Lower leg skin (tissue), 4 donors: ENCODE data around the gene SELENOI. TPM values are rescaled to one million over a fixed set of nuclear protein-coding genes. Genes with fewer than 3 reads are reported as not detected.
"Not testable (repeated sequence)": the region's sequence is repeated elsewhere in the genome, so short reads cannot be mapped to it uniquely, and the experiment has no call there.

ENCODE experiments used
- DNase-seq, 2 donors: peaks; one replicate each; pipeline ENCODE4 v3.0.0-alpha.2; 2019; ENCODE audit warnings: low spot score in 2 of 2
- H3K4me3 ChIP-seq: fragments of 200-600 bp; sonication (generic); 2 replicates; pipeline ENCODE4 v1.5.1; 2017; ENCODE audit warnings: mild to moderate bottlenecking, low read depth; ENCODE audit not compliant: poor library complexity, severe bottlenecking
- POLR2A ChIP-seq, 2 donors: fragments of 450-650 bp; IDR thresholded peaks; one replicate each; pipeline ENCODE4 v1.6.1; 2016 to 2017; ENCODE audit warnings: antibody characterized with exemption in 2 of 2, mild to moderate bottlenecking in 1 of 2, moderate library complexity in 1 of 2
- WGBS, 2 donors: methylation state at CpG; one replicate each; pipeline ENCODE4 v1.1.5; 2018; 5-methylcytosine and 5-hydroxymethylcytosine counted together
- intact Hi-C: fragments of 100-400 bp; cut with DNase I; formaldehyde crosslinking; loops from one replicate; pipeline ENCODE4 v1.15.0; 2023; ENCODE audit warnings: low total_unique reads
- total RNA-seq, 4 donors: library from RNA; depleted of rRNA; stranded (reverse); fragments of >200 nt; gene quantifications; one replicate each; pipeline ENCODE4 v1.1.0, GENCODE V29; 2016
- TF ChIP-seq, protein P1 (sequence below), 3 donors: fragments of 450-650 bp; IDR thresholded peaks; one replicate each; pipeline ENCODE4 v1.5.1; 2016; ENCODE audit warnings: antibody characterized with exemption in 3 of 3, mild to moderate bottlenecking in 3 of 3, moderate library complexity in 2 of 3

The SELENOI gene
- total RNA-seq, 4 donors from 2014 or later = 24.7 to 34.3 (median 29.2) TPM

DNA sequence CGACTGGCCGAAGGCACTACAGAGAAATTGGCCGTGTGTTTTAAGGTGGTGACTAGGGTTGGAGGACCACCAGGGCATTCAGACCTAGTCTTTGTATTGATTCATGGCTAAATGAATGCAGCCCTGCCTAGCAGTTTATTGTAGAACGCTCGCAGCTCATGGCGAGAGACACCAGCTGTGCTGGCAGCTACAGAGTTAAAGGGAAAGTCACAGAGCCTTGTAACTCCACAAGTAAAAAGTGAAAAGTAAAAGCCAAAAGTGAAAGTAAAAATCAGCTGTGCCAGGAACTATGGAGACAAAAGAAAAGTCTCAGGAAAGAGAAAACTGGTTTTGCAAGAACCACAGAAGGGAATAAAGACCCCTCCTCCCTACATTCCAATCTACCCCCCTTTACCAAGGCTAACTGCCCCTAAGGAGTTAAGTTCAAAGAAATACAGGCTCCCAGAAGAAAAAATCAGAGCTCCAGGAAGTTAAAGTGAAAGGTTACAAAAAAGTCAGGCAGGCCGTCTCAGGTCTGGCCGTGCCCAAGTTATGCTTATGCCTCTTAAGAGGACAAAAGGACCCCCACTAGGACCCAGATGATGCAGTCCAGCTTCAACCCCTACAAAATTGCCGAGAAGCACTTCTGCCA lies 46.4 kb upstream of the SELENOI start:
- no peak for DNase-seq
- peak overlapping the region; percentile 16 for H3K4me3 ChIP-seq
- WGBS, 2 donors = 1% methylated on average over 9 of the region's 9 CpGs
- intact Hi-C loops = no loop called here
- TF ChIP-seq POLR2A (IDR thresholded peaks at IDR 0.05) = no peak
- TF ChIP-seq, protein P1, sequence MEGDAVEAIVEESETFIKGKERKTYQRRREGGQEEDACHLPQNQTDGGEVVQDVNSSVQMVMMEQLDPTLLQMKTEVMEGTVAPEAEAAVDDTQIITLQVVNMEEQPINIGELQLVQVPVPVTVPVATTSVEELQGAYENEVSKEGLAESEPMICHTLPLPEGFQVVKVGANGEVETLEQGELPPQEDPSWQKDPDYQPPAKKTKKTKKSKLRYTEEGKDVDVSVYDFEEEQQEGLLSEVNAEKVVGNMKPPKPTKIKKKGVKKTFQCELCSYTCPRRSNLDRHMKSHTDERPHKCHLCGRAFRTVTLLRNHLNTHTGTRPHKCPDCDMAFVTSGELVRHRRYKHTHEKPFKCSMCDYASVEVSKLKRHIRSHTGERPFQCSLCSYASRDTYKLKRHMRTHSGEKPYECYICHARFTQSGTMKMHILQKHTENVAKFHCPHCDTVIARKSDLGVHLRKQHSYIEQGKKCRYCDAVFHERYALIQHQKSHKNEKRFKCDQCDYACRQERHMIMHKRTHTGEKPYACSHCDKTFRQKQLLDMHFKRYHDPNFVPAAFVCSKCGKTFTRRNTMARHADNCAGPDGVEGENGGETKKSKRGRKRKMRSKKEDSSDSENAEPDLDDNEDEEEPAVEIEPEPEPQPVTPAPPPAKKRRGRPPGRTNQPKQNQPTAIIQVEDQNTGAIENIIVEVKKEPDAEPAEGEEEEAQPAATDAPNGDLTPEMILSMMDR (IDR thresholded peaks at IDR 0.05) = no peak

DNA sequence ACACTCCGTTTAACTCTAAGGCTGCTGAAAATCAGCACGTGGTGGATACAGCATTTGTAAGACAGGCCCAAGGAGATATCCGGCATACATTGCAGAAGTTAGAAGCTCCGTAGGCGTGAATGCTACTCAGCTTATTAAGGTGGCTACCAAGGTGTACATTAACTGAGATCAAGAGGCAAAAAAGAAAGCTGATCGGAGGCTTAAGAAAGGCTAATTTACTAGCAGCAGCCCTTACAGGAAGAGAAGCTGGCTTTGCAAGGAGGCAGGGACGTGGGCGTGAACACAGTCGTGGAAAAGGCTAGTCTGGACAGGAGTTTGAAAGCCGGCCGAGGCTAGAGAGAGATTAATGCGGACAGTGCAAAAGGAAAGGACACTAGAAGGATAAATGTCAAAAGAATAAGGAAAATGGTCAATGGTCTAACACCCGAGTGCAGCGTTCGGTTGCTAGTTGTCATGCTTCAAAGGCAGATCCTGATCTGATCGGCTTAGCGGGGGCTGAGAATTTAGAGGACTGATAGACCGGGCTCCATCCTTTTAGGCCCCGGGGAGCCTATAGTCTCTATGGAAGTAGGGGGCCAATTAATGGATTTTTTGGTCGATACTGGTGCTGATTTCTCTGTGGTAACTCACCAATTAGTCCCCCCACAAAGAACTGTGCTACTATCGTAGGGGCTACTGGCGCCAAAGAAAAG lies 45.6 kb upstream of the SELENOI start:
- WGBS, 2 donors = 24 to 29% methylated on average over 22 of the region's 22 CpGs
- intact Hi-C loops = no loop called here
- DNase-seq = no peak
- no peak for TF ChIP-seq POLR2A (IDR thresholded peaks at IDR 0.05)
- TF ChIP-seq, protein P1 (IDR thresholded peaks at IDR 0.05) = no peak
- no peak overlapping the region for H3K4me3 ChIP-seq

DNA sequence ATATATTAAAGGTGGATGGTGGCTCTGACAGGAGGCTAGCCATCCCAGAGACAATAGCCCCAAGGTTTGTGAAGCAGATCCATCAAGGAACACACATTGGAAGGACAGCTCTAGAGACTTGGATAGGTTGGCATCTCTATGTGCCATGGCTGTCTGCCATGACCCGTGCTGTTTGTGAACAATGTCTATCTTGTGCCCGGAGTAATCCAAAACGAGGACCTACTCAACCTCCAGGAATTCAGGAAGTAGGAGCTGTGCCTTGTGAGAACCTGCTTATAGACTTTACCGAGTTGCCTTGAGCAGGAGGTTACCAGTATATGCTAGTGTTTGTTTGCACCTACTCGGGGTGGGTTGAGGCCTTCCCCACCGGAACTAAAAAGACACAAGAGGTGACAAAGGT lies 43.1 kb upstream of the SELENOI start:
- H3K4me3 ChIP-seq = no peak overlapping the region
- DNase-seq = peak in 1 of 2 donors; percentile 60
- intact Hi-C loops = no loop called here
- no peak for TF ChIP-seq POLR2A (IDR thresholded peaks at IDR 0.05)
- TF ChIP-seq, protein P1 (IDR thresholded peaks at IDR 0.05) = no peak
- 50% methylated on average over 6 of the region's 6 CpGs for WGBS, 2 donors

DNA sequence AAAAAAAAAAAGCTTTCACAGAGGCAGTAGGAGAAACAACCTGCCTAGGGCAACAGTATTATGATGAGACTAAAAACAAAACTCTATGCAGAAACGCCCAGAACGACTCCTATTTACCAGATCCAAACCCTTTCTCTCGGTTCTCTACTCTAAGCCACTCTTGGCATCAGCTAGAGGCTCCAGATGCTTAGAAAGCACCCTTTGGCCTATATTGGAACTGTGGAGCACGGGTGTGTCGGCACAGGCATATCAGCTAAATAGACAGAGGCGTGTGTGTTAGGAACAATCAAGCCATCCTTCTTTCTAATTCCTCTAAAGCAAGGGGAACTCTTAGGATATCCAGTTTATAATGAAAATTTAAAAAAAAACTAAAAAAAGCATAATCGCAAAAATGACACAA lies 40.8 kb upstream of the SELENOI start:
- H3K4me3 ChIP-seq, DNase-seq, intact Hi-C loops: not testable (repeated sequence)
- WGBS, 2 donors = 35 to 43% methylated on average over 7 of the region's 7 CpGs

DNA sequence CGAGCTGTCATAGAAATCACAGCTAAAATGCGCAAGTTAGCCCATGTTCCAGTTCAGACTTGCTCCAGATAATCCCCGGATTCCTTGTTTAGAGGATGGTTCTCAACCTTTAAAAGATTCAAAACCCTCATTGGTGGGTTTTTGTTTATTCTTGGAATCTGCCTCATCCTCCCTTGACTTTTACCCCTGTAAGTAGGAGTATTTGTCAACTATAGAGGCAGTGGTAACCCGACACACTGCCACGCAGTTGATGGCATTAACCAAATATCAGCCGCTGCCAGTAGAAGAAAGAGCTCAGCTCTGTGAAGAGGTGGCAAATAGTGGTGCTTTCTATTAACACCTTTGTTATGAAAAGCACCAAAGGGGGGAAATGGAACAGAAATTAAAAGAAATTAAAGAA lies 40.4 kb upstream of the SELENOI start:
- no peak for DNase-seq
- TF ChIP-seq, protein P1 (IDR thresholded peaks at IDR 0.05) = no peak
- H3K4me3 ChIP-seq = no peak overlapping the region
- intact Hi-C loops = no loop called here
- 47 to 61% methylated on average over 6 of the region's 6 CpGs for WGBS, 2 donors

DNA sequence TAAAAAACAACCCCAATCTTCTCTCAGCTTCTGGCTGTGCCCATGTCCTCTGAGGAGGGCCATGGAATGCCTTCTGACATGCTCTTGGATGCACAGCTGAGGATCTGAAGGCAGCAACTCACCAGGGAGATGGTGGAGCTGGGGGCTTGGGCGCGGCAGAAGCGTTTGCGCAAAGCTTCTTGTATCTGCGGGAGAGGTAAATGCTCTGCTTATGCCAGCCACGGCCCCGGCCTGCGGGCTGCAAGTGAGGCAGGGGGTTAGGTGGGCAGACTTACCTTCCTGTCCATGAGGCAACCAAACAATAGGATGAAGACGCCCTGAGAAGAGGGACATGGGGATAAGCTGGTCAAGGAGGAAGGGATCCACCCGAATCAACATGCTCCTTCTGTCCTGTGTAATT lies 36.0 kb upstream of the SELENOI start:
- no peak overlapping the region for H3K4me3 ChIP-seq
- no peak for DNase-seq
- TF ChIP-seq, protein P1 (IDR thresholded peaks at IDR 0.05) = no peak
- TF ChIP-seq POLR2A (IDR thresholded peaks at IDR 0.05) = no peak
- intact Hi-C loops = no loop called here
- 91% methylated on average over 10 of the region's 10 CpGs for WGBS, 2 donors
